ENCODE measurements around the gene PSMD5.
"Not testable (repeated sequence)": the region's sequence is repeated elsewhere in the genome, so short reads cannot be mapped to it uniquely, and the experiment has no call there.

PSMD5 gene

DNA sequence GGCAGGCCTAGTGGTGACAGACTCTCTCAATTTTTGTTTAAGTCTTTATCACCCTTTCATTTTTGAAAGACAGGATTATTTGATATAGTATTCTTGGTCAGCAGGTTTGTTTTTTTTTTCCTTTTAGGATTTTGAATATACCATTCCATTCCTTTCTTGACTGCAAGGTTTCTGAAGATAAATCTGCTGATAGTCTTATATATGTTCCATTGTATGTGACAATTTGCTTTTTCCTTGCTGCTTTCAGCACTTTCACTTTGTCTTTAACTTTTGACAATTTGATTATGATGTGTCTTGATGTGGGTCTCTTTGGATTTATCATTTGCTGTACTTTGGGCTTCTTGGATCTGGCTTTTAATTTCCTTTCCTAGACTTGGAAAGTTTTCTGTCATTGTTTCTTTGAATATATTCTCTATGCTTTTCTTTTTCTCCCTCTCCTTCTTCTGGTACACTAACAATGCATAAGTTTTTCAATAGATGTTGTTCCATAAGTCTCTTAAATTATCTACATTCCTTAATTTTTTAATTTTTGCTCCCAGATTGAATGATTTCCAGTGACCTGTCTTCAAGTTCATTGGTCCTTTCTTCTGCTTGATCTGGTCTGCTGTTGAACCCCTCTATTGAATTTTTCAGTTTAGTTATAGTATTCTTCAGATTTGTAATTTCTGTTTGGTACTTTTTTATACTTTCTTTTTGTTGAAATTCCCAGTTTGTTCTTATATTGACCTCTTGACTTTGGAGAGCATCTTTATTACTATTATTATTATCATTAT is 34.9 kb downstream of the PSMD5 start:
- no peak for DNase-seq (ENCODE audit: low read depth)

DNA sequence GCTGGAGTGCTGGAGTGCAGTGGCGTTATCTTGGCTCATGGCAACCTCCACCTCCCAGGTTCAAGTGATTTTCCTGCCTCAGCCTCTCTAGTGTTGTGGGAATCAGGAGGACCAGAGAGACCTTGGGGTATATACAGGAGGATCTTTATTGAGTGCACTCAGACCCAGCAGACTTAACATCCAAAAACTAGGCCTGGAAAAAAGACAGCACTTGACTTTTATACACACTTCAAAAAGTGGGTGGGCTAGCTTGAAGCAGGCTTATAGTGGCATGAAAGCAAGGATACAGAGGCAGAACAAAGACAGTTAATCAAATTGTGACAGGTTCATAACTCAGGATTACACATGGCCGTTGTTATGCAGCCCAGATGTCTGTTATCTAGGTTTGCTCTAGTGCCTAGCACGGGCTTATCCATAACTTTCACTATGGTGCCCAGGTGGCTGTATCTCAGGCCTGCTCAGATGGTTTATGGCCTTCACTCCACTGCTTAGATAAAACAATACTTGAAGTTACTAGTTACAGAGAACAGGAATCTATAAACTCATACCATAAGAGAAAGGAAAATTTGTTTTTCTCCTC is 37.8 kb downstream of the PSMD5 start:
- DNase-seq (ENCODE audit: low read depth): not testable (repeated sequence)

- no peak for DNase-seq (ENCODE audit: low read depth)
Observed at GRCh38 chr9:120801441-120801840, 41.3 kb downstream of the PSMD5 start.

- peak; percentile 80 for DNase-seq (ENCODE audit: low read depth)
Observed at GRCh38 chr9:120792898-120793765, 49.6 kb downstream of the PSMD5 start, which contains the start of gene FBXW2. FBXW2 (minus strand) TSS chr9:120793416; CDS start chr9:120788258, 5,158 bp downstream.

DNA sequence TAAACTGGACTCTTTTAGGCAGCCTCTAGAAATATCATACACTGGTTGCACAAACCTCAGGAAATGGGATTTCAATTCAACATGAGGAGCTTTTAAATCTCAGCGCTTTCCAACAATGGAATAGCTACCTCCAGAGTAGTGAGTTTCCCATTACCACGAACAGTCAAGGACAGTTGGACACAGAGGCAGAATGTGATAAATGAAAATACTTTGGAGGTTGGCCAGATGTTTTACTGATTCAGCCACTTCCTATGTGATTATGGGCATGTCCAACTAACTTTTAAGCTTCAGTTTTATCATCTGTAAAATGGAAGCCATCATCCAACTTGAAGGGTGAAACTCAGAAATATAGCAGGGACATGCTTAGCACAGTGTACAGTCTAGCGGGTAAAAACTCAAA is 51.6 kb downstream of the PSMD5 start:
- no peak for DNase-seq (ENCODE audit: low read depth)

DNA sequence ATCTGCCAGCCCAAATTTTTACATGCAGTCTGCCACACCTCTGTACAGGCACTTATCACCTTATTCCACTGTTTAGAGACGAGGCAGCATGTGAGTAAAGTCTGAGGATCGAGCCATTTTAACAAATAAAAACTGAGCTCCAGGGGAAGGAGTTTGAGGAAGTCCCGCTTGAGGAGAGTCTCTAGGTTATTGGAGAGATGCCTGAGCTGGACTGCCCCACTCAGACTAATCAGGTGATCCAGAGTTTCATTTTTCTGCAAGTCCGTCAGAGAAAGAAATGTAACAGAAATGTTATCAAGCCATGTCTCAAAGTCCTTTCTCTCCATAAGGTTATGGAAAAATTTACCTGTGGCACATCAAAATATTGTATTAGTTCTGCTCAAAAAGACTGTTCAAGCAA is 54.8 kb downstream of the PSMD5 start:
- no peak for DNase-seq (ENCODE audit: low read depth)

- no peak for DNase-seq (ENCODE audit: low read depth)
Observed at GRCh38 chr9:120783602-120784047, 59.1 kb downstream of the PSMD5 start.

DNA sequence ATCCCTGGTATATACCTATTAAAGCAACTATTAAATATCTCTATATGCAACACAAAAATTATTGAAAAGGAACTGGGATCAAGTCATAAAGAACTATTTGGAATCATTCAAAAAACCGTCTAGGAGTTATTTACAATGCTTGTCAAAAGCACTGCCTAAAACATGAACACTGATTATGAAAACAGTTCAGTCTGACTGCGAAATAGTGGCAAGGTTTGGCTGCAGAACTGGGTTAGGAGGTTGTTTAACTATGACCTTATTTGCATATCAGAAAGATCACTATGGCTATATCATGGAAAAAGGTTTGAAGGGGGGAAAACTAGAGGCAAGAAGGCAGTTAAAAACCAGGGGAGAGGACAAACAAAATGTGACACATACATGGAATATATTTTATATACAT is 61.5 kb downstream of the PSMD5 start:
- no peak for DNase-seq (ENCODE audit: low read depth)

DNA sequence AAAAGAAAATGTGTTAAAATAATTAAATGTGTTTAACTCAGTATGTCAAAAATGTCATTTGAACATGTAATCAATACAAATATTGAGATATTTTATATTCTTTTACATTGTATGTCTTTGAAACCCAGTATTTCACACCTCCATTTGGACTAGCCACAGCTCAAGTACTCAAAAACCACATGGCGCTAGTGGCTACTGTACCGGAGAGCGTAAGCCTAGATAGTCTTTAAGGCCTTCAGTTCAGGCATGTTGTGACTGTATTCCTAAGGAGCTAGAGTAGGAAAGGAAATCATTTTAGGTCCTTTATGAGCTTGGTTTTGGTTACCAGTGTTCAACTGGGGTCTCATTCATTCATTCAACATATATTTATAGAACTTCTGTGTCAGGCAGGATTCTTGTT is 62.4 kb downstream of the PSMD5 start:
- no peak for DNase-seq (ENCODE audit: low read depth)

GRCh38 chr9:120779227-120779626 is 63.5 kb downstream of the PSMD5 start:
- DNase-seq (ENCODE audit: low read depth): no peak

GRCh38 chr9:120778758-120779157 is 64.0 kb downstream of the PSMD5 start:
- no peak for DNase-seq (ENCODE audit: low read depth)

GRCh38 chr9:120777229-120777628 is 65.5 kb downstream of the PSMD5 start:
- DNase-seq (ENCODE audit: low read depth): no peak

DNA sequence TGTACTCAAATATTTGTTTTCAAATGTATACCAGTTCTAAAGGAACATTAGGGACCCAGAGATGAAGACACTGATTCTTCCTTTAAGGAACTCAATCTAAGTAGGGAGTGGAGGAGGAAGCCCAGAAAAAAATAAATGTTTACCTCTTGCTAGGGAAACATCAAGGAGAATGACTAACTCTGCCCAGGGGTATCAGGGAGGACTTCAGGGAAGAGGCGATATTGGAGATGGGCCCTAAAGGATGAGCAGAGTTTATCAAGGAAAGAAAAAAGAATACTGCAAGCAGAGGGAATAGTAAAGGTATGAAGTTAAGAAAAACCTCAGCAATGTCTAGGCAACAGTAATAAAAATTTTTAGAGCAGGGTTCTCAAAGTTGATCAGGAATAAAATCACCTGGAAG is 65.9 kb downstream of the PSMD5 start:
- no peak for DNase-seq (ENCODE audit: low read depth)

DNA sequence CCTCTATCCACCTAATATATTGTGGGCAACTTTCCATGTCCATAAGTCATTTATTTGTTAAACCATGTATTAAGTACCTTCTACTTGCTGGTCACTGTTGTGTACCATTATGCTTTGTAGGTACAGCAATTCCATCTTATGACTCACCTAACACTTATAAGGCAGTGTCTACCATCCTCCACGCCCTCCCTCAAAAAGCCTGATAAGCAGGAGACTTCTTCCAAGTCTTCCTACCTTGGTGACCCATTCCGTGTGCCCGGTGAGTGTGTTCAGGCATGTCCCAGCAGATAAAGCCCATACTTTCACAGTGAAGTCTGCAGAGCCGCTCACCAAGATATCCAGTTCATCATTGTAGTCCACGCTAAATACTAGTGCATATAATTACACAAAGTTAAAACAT is 66.9 kb downstream of the PSMD5 start:
- DNase-seq (ENCODE audit: low read depth): no peak

DNA sequence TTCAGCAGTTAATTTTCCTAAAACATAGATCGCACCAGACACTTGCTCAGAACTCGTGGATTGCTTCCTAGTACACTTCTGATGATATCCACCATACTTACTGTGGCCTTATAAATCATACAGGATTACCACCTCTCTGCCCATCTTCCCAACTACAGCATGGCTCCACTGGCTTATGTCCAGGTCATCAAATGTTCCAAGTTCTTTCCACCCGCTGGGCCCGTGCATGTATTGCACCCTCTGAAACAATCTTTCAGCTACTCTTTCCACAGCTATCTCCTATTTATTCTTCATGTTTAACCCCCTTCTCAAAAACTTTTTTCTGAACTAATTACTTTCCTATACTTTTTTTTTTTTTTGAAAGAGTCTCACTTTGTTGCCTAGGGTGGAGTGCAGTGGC is 68.0 kb downstream of the PSMD5 start:
- no peak for DNase-seq (ENCODE audit: low read depth)

GRCh38 chr9:120773256-120773655 is 69.5 kb downstream of the PSMD5 start:
- no peak for DNase-seq (ENCODE audit: low read depth)

DNA sequence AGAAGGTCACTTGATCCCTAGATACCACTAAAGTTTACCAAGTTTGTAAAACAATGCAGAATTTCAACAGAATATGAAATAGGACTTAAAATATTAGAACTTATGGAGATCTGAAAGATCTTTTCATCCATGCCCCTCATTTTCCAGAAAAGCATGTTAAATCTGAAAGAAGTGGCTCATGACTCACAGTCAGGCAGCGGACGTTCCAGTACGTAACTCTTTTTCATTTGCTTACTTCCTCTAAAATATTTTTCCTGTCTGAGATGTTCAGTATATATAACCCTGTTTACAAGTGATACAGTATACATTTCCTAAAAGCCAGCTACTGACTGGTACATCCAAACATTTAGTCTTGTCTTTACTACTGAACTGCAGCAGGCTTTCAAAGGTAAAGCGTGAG is 71.8 kb downstream of the PSMD5 start:
- DNase-seq (ENCODE audit: low read depth): no peak

- no peak for DNase-seq (ENCODE audit: low read depth)
Observed at GRCh38 chr9:120768886-120769285, 73.8 kb downstream of the PSMD5 start.

DNA sequence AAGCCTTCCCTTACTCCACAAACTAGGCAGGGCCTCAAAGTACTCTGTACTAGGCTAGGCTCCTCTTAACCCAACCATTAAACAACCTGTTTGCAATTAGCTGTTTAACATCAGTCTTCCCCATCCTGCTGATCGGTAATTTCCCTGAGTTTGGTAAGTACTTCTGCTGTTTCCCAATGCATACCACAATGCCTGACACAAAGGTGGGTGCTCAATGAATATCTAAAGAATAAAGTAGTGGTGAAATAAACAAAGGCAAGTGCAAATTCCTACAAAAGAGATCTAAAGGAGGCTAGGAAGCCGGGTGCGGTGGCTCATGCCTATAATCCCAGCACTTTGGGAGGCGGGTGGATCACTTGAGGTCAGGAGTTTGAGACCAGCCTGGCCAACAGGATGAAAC is 74.5 kb downstream of the PSMD5 start:
- DNase-seq (ENCODE audit: low read depth): no peak

- DNase-seq (ENCODE audit: low read depth): no peak
Observed at GRCh38 chr9:120767451-120767850, 75.3 kb downstream of the PSMD5 start.
